ENCODE data around the gene MEP1B.

The MEP1B gene

GRCh38 chr18:32209685-32210445 is 20.0 kb downstream of the MEP1B start:
- H4K20me1 ChIP-seq (ENCODE audit: low read depth, low read length): no peaks in the 10 kb centered on the region
- no peaks in the 10 kb centered on the region for H3K79me2 ChIP-seq (ENCODE audit: insufficient read depth, low read length)
- no peaks in the 10 kb centered on the region for H3K9me3 ChIP-seq (ENCODE audit: insufficient read depth, low read length)
- no peak overlapping the region for H3K27ac ChIP-seq (ENCODE audit: low read depth, low read length)
- H3K36me3 ChIP-seq (ENCODE audit: low read length): no peaks in the 10 kb centered on the region
- H3K27me3 ChIP-seq (ENCODE audit: low read length): no peaks in the 10 kb centered on the region
- no peak overlapping the region for H3K4me3 ChIP-seq (ENCODE audit: insufficient read depth, low read length, poor library complexity, severe bottlenecking)
- H3F3A ChIP-seq (ENCODE audit: insufficient read depth): no peaks in the 10 kb centered on the region
- H3K4me2 ChIP-seq (ENCODE audit: low read depth, low read length, poor library complexity, severe bottlenecking): no peak overlapping the region
- no peak overlapping the region for H2AFZ ChIP-seq (ENCODE audit: low read depth, low read length, severe bottlenecking)
- TF ChIP-seq EZH2phosphoT487 (conservative IDR thresholded peaks at IDR 0.05; ENCODE audit: low read length) (no peak), CTCF (IDR thresholded peaks at IDR 0.05; ENCODE audit: insufficient read depth, low read length, poor library complexity, severe bottlenecking) (no peak)
- H3K9ac ChIP-seq (ENCODE audit: low read length): no peak overlapping the region
- H3K9me2 ChIP-seq (replicated peaks; ENCODE audit: insufficient read depth, low read length): no peaks in the 10 kb centered on the region

- Histone ChIP-seq H3K27me3 (ENCODE audit: low read length) (no peaks in the 10 kb centered on the region), H2AFZ (ENCODE audit: low read depth, low read length, severe bottlenecking) (no peak overlapping the region), H3K36me3 (ENCODE audit: low read length) (no peaks in the 10 kb centered on the region), H3K9ac (ENCODE audit: low read length) (no peak overlapping the region), H3K9me2 (replicated peaks; ENCODE audit: insufficient read depth, low read length) (no peaks in the 10 kb centered on the region), H3K4me3 (ENCODE audit: insufficient read depth, low read length, poor library complexity, severe bottlenecking) (no peak overlapping the region), H3K4me2 (ENCODE audit: low read depth, low read length, poor library complexity, severe bottlenecking) (no peak overlapping the region), H3K27ac (ENCODE audit: low read depth, low read length) (no peak overlapping the region), H3F3A (ENCODE audit: insufficient read depth) (no peaks in the 10 kb centered on the region), H3K79me2 (ENCODE audit: insufficient read depth, low read length) (no peaks in the 10 kb centered on the region), H3K9me3 (ENCODE audit: insufficient read depth, low read length) (no peaks in the 10 kb centered on the region), H4K20me1 (ENCODE audit: low read depth, low read length) (no peaks in the 10 kb centered on the region)
- no peak for TF ChIP-seq CTCF (IDR thresholded peaks at IDR 0.05; ENCODE audit: insufficient read depth, low read length, poor library complexity, severe bottlenecking)
- no peak for TF ChIP-seq EZH2phosphoT487 (conservative IDR thresholded peaks at IDR 0.05; ENCODE audit: low read length)
Observed at GRCh38 chr18:32213693-32214092, 23.9 kb downstream of the MEP1B start.

- no peak overlapping the region for H3K9ac ChIP-seq (ENCODE audit: low read length)
- no peaks in the 10 kb centered on the region for H3K79me2 ChIP-seq (ENCODE audit: insufficient read depth, low read length)
- no peak overlapping the region for H3K4me3 ChIP-seq (ENCODE audit: insufficient read depth, low read length, poor library complexity, severe bottlenecking)
- H3K36me3 ChIP-seq (ENCODE audit: low read length): no peaks in the 10 kb centered on the region
- H3K4me2 ChIP-seq (ENCODE audit: low read depth, low read length, poor library complexity, severe bottlenecking): no peak overlapping the region
- H3K27ac ChIP-seq (ENCODE audit: low read depth, low read length): no peak overlapping the region
- no peaks in the 10 kb centered on the region for H3K9me2 ChIP-seq (replicated peaks; ENCODE audit: insufficient read depth, low read length)
- no peaks in the 10 kb centered on the region for H3K9me3 ChIP-seq (ENCODE audit: insufficient read depth, low read length)
- no peaks in the 10 kb centered on the region for H3F3A ChIP-seq (ENCODE audit: insufficient read depth)
- TF ChIP-seq EZH2phosphoT487 (conservative IDR thresholded peaks at IDR 0.05; ENCODE audit: low read length): no peak
- no peak for TF ChIP-seq CTCF (IDR thresholded peaks at IDR 0.05; ENCODE audit: insufficient read depth, low read length, poor library complexity, severe bottlenecking)
- no peaks in the 10 kb centered on the region for H3K27me3 ChIP-seq (ENCODE audit: low read length)
- no peak overlapping the region for H2AFZ ChIP-seq (ENCODE audit: low read depth, low read length, severe bottlenecking)
- no peaks in the 10 kb centered on the region for H4K20me1 ChIP-seq (ENCODE audit: low read depth, low read length)
Observed at GRCh38 chr18:32216390-32216789, 26.6 kb downstream of the MEP1B start.
